ENCODE measurements around the gene ULK4.

ULK4 gene

DNA sequence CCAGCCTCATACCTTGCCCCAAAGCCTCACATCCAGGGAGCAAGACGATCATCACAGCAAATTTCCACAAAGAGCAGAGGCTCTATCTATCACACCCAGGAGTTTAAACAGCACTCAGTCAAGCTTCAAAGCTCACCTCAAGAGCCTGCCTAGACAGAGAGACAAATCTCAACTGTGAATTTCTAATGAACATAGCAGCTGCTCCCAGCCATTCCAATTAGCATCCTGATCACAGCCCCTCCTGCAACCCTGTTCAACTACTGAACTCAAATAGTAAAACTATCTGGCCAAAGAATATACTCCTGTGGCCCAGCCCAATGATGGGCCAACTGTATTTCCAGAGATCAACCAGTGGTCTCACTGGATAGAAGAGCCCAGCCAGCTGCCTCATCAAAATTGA, 492.8 kb downstream of the ULK4 start:
- Histone ChIP-seq H3K9me2 (replicated peaks; ENCODE audit: low read depth, low read length) (no peaks in the 10 kb centered on the region), H3K27me3 (ENCODE audit: insufficient read depth, low read length, poor library complexity, severe bottlenecking) (no peaks in the 10 kb centered on the region), H2AFZ (ENCODE audit: low read length) (no peak overlapping the region), H3K9ac (ENCODE audit: low read depth, low read length, poor library complexity, severe bottlenecking) (no peak overlapping the region), H3F3A (ENCODE audit: low read depth) (no peaks in the 10 kb centered on the region), H3K79me2 (ENCODE audit: insufficient read depth, low read length) (no peaks in the 10 kb centered on the region), H3K4me2 (ENCODE audit: low read depth, low read length, poor library complexity, severe bottlenecking) (no peak overlapping the region), H3K4me1 (ENCODE audit: insufficient read depth, low read length, poor library complexity, severe bottlenecking) (no peaks in the 10 kb centered on the region), H3K36me3 (ENCODE audit: insufficient read depth, low read length) (no peaks in the 10 kb centered on the region), H3K4me3 (ENCODE audit: low read length, poor library complexity, severe bottlenecking) (no peak overlapping the region), H3K9me3 (ENCODE audit: insufficient read depth, low read depth, low read length) (peaks cover 13% of the 10 kb centered on the region), H4K20me1 (ENCODE audit: insufficient read depth, low read length, poor library complexity, severe bottlenecking) (no peaks in the 10 kb centered on the region)
- TF ChIP-seq, protein P1, sequence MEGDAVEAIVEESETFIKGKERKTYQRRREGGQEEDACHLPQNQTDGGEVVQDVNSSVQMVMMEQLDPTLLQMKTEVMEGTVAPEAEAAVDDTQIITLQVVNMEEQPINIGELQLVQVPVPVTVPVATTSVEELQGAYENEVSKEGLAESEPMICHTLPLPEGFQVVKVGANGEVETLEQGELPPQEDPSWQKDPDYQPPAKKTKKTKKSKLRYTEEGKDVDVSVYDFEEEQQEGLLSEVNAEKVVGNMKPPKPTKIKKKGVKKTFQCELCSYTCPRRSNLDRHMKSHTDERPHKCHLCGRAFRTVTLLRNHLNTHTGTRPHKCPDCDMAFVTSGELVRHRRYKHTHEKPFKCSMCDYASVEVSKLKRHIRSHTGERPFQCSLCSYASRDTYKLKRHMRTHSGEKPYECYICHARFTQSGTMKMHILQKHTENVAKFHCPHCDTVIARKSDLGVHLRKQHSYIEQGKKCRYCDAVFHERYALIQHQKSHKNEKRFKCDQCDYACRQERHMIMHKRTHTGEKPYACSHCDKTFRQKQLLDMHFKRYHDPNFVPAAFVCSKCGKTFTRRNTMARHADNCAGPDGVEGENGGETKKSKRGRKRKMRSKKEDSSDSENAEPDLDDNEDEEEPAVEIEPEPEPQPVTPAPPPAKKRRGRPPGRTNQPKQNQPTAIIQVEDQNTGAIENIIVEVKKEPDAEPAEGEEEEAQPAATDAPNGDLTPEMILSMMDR (conservative IDR thresholded peaks at IDR 0.05; ENCODE audit: low read length), result no peak
- TF ChIP-seq EZH2phosphoT487 (IDR thresholded peaks at IDR 0.05; ENCODE audit: borderline replicate concordance), result no peak

DNA sequence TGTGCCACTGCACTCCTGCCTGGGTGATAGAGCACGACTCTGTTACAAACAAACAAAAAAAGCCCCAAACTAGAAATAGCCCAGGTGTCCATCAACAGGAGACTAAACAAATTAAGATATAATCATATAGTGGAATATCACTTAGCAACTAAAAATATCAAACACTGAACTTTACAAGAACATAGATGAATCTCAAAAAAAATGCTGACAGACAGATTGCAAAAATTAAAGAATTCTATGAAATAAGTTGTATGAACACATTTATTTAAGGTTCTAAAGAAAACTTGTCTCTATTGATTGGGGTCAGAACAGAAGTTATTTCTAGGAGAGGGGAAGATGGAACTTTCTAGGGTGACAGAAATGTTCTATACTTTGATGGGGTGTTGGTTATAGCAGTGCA, 494.4 kb downstream of the ULK4 start:
- TF ChIP-seq EZH2phosphoT487 (IDR thresholded peaks at IDR 0.05; ENCODE audit: borderline replicate concordance), result no peak
- TF ChIP-seq, protein P1 (conservative IDR thresholded peaks at IDR 0.05; ENCODE audit: low read length), result no peak
- Histone ChIP-seq H4K20me1 (ENCODE audit: insufficient read depth, low read length, poor library complexity, severe bottlenecking) (no peaks in the 10 kb centered on the region), H3K36me3 (ENCODE audit: insufficient read depth, low read length) (no peaks in the 10 kb centered on the region), H2AFZ (ENCODE audit: low read length) (no peak overlapping the region), H3F3A (ENCODE audit: low read depth) (no peaks in the 10 kb centered on the region), H3K4me2 (ENCODE audit: low read depth, low read length, poor library complexity, severe bottlenecking) (no peak overlapping the region), H3K9ac (ENCODE audit: low read depth, low read length, poor library complexity, severe bottlenecking) (no peak overlapping the region), H3K79me2 (ENCODE audit: insufficient read depth, low read length) (no peaks in the 10 kb centered on the region), H3K27me3 (ENCODE audit: insufficient read depth, low read length, poor library complexity, severe bottlenecking) (no peaks in the 10 kb centered on the region), H3K4me1 (ENCODE audit: insufficient read depth, low read length, poor library complexity, severe bottlenecking) (peaks cover 8% of the 10 kb centered on the region), H3K9me2 (replicated peaks; ENCODE audit: low read depth, low read length) (no peaks in the 10 kb centered on the region), H3K4me3 (ENCODE audit: low read length, poor library complexity, severe bottlenecking) (no peak overlapping the region), H3K9me3 (ENCODE audit: insufficient read depth, low read depth, low read length) (peaks cover 7% of the 10 kb centered on the region)

DNA sequence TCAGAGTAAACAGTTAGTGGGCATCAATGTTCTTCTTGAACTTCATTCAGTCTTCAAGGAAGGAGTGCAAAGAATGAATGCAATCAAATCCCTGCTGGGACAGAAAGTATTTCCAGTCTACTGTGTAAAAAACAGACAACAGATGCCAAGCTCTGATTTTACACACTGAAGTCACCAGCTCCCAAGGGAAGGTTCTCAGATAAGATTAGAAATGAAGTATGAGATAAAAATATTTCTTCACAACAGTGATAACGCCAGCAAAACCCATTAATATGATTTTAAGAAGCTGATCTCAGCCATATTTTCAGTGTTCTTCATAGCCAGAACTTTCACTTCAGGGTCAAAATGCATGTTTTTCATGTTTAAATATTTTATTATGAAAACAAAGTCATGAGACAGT, 497.0 kb downstream of the ULK4 start:
- TF ChIP-seq, protein P1 (conservative IDR thresholded peaks at IDR 0.05; ENCODE audit: low read length), result no peak
- TF ChIP-seq EZH2phosphoT487 (IDR thresholded peaks at IDR 0.05; ENCODE audit: borderline replicate concordance), result no peak
- Histone ChIP-seq H3K4me2 (ENCODE audit: low read depth, low read length, poor library complexity, severe bottlenecking) (no peak overlapping the region), H3K27me3 (ENCODE audit: insufficient read depth, low read length, poor library complexity, severe bottlenecking) (no peaks in the 10 kb centered on the region), H3K9me3 (ENCODE audit: insufficient read depth, low read depth, low read length) (no peaks in the 10 kb centered on the region), H3K4me3 (ENCODE audit: low read length, poor library complexity, severe bottlenecking) (no peak overlapping the region), H3K79me2 (ENCODE audit: insufficient read depth, low read length) (no peaks in the 10 kb centered on the region), H3K36me3 (ENCODE audit: insufficient read depth, low read length) (no peaks in the 10 kb centered on the region), H3K9me2 (replicated peaks; ENCODE audit: low read depth, low read length) (no peaks in the 10 kb centered on the region), H4K20me1 (ENCODE audit: insufficient read depth, low read length, poor library complexity, severe bottlenecking) (no peaks in the 10 kb centered on the region), H3K4me1 (ENCODE audit: insufficient read depth, low read length, poor library complexity, severe bottlenecking) (peaks cover 16% of the 10 kb centered on the region), H3F3A (ENCODE audit: low read depth) (no peaks in the 10 kb centered on the region), H2AFZ (ENCODE audit: low read length) (no peak overlapping the region), H3K9ac (ENCODE audit: low read depth, low read length, poor library complexity, severe bottlenecking) (no peak overlapping the region)
